ENCODE results near the gene KCNMA1. TPM values are rescaled to one million over a fixed set of nuclear protein-coding genes. Genes with fewer than 3 reads are reported as not detected.

KCNMA1 gene
- total and polyA plus RNA-seq, 2 donors from 2014 or later, result 4.2 to 8.9 TPM

DNA sequence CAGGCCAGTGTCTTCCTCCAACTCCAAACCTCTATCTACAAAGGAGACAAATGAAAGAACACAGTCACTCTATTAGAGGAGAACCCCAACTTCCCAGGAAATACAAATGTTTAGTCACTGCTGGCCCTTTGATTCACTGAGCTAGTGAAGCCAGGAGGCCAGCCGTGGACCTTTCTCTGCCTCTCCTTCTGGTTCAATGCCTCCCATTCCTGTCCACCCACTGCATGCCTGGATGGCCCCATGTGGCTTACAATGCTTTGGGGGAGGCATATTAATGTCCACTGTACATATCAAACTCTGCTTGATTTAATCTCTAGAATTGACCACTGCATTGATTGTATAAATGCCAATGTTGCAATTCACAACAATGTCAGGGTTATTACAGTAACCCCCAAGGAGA lies 687.3 kb downstream of the KCNMA1 start:
- Histone ChIP-seq H3K36me3 (ENCODE audit: control insufficient read depth in 2 of 3, insufficient read depth in 3 of 3, low read length in 3 of 3) (no peaks in the 10 kb centered on the region), H3K9me3 (ENCODE audit: control insufficient read depth in 2 of 3, insufficient read depth in 1 of 3, low read length in 3 of 3) (no peaks in the 10 kb centered on the region), H3K27ac (ENCODE audit: low read depth in 2 of 2, low read length in 2 of 2) (no peak overlapping the region), H3K27me3 (ENCODE audit: control insufficient read depth, insufficient read depth, low read length) (no peaks in the 10 kb centered on the region), H3K9ac (ENCODE audit: low read length in 3 of 3) (no peak overlapping the region), H3K4me1 (ENCODE audit: control insufficient read depth in 2 of 3, insufficient read depth in 2 of 3, low read depth in 1 of 3, low read length in 3 of 3) (no peaks in the 10 kb centered on the region), H3K4me3 (ENCODE audit: low read length in 3 of 3) (no peak overlapping the region)
- no peak for FAIRE-seq
- TF ChIP-seq, protein P1, sequence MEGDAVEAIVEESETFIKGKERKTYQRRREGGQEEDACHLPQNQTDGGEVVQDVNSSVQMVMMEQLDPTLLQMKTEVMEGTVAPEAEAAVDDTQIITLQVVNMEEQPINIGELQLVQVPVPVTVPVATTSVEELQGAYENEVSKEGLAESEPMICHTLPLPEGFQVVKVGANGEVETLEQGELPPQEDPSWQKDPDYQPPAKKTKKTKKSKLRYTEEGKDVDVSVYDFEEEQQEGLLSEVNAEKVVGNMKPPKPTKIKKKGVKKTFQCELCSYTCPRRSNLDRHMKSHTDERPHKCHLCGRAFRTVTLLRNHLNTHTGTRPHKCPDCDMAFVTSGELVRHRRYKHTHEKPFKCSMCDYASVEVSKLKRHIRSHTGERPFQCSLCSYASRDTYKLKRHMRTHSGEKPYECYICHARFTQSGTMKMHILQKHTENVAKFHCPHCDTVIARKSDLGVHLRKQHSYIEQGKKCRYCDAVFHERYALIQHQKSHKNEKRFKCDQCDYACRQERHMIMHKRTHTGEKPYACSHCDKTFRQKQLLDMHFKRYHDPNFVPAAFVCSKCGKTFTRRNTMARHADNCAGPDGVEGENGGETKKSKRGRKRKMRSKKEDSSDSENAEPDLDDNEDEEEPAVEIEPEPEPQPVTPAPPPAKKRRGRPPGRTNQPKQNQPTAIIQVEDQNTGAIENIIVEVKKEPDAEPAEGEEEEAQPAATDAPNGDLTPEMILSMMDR (IDR thresholded peaks at IDR 0.05; ENCODE audit: borderline replicate concordance, extremely low read depth, insufficient read depth), result no peak
- DNase-seq, result no peak
- intact Hi-C loops (cut with DNase I), result no loop called here

DNA sequence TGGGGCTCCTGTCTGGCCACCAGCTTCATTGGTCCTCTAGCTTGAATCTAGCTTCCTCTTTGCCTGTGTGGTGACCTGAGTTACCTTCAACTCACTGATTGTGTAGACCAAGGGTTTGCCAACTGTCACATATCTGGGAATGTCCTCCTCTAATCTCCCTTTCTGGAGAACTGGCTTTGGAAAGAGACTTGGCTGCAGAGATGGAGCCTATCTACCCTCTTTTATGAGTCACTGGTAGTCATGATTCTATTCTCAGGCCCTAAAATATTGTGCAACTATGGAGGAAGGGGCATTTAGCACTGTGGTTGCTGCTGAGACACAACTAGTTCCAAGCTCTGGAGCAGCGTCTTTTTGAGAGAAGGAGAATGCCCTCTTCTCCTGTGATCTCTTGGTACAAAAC lies 691.3 kb downstream of the KCNMA1 start:
- no peak for FAIRE-seq
- TF ChIP-seq, protein P1 (IDR thresholded peaks at IDR 0.05; ENCODE audit: borderline replicate concordance, extremely low read depth, insufficient read depth), result no peak

GRCh38 chr10:76945166-76945565 lies 692.4 kb downstream of the KCNMA1 start:
- Histone ChIP-seq H3K36me3 (ENCODE audit: control insufficient read depth in 2 of 3, insufficient read depth in 3 of 3, low read length in 3 of 3) (no peaks in the 10 kb centered on the region), H3K27me3 (ENCODE audit: control insufficient read depth, insufficient read depth, low read length) (no peaks in the 10 kb centered on the region), H3K9ac (ENCODE audit: low read length in 3 of 3) (no peak overlapping the region), H3K4me3 (ENCODE audit: low read length in 3 of 3) (no peak overlapping the region), H3K27ac (ENCODE audit: low read depth in 2 of 2, low read length in 2 of 2) (no peak overlapping the region), H3K4me1 (ENCODE audit: control insufficient read depth in 2 of 3, insufficient read depth in 2 of 3, low read depth in 1 of 3, low read length in 3 of 3) (no peaks in the 10 kb centered on the region), H3K9me3 (ENCODE audit: control insufficient read depth in 2 of 3, insufficient read depth in 1 of 3, low read length in 3 of 3) (no peaks in the 10 kb centered on the region)
- intact Hi-C loops (cut with DNase I), result no loop called here
- FAIRE-seq, result no peak
- TF ChIP-seq, protein P1 (IDR thresholded peaks at IDR 0.05; ENCODE audit: borderline replicate concordance, extremely low read depth, insufficient read depth), result no peak
- DNase-seq, result no peak

More for the DNA sequence above, 691.3 kb downstream of the KCNMA1 start:
- intact Hi-C loops (cut with DNase I), result no loop called here
- Histone ChIP-seq H3K9ac (ENCODE audit: low read length in 3 of 3) (no peak overlapping the region), H3K27me3 (ENCODE audit: control insufficient read depth, insufficient read depth, low read length) (no peaks in the 10 kb centered on the region), H3K4me1 (ENCODE audit: control insufficient read depth in 2 of 3, insufficient read depth in 2 of 3, low read depth in 1 of 3, low read length in 3 of 3) (no peaks in the 10 kb centered on the region), H3K27ac (ENCODE audit: low read depth in 2 of 2, low read length in 2 of 2) (no peak overlapping the region), H3K36me3 (ENCODE audit: control insufficient read depth in 2 of 3, insufficient read depth in 3 of 3, low read length in 3 of 3) (no peaks in the 10 kb centered on the region), H3K4me3 (ENCODE audit: low read length in 3 of 3) (no peak overlapping the region), H3K9me3 (ENCODE audit: control insufficient read depth in 2 of 3, insufficient read depth in 1 of 3, low read length in 3 of 3) (no peaks in the 10 kb centered on the region)
- no peak for DNase-seq

- H3K36me3 ChIP-seq (ENCODE audit: control insufficient read depth in 2 of 3, insufficient read depth in 3 of 3, low read length in 3 of 3), result no peaks in the 10 kb centered on the region
- no peak overlapping the region for H3K9ac ChIP-seq (ENCODE audit: low read length in 3 of 3)
- no peaks in the 10 kb centered on the region for H3K4me1 ChIP-seq (ENCODE audit: control insufficient read depth in 2 of 3, insufficient read depth in 2 of 3, low read depth in 1 of 3, low read length in 3 of 3)
- TF ChIP-seq, protein P1 (IDR thresholded peaks at IDR 0.05; ENCODE audit: borderline replicate concordance, extremely low read depth, insufficient read depth), result no peak
- H3K9me3 ChIP-seq (ENCODE audit: control insufficient read depth in 2 of 3, insufficient read depth in 1 of 3, low read length in 3 of 3), result no peaks in the 10 kb centered on the region
- H3K27me3 ChIP-seq (ENCODE audit: control insufficient read depth, insufficient read depth, low read length), result no peaks in the 10 kb centered on the region
- no peak overlapping the region for H3K4me3 ChIP-seq (ENCODE audit: low read length in 3 of 3)
- FAIRE-seq (no peak), DNase-seq (no peak)
- intact Hi-C loops (cut with DNase I), result no loop called here
- no peak overlapping the region for H3K27ac ChIP-seq (ENCODE audit: low read depth in 2 of 2, low read length in 2 of 2)
Observed at GRCh38 chr10:76944640-76945039, 693.0 kb downstream of the KCNMA1 start.

Data from kidney (tissue), 14 donors.